ENCODE measurements around the gene SLC17A7. TPM values are rescaled to one million over a fixed set of nuclear protein-coding genes. Genes with fewer than 3 reads are reported as not detected.

The SLC17A7 gene
- total and polyA plus RNA-seq, 12 donors, result 0.17 to 2.3 (median 0.92) TPM

- Histone ChIP-seq H3K4me3 (no peak overlapping the region), H3K36me3 (no peaks in the 10 kb centered on the region), H3K9me3 (no peaks in the 10 kb centered on the region), H3K4me1 (peaks cover 0 to 11% (median 0%) of the 10 kb centered on the region in 9 donors), H3K27ac (no peak overlapping the region), H3K27me3 (peaks cover 0 to 44% (median 35%) of the 10 kb centered on the region in 7 donors)
- ATAC-seq, result no peak
- 90 to 91% methylated on average over 3 of the region's 3 CpGs for WGBS, 2 donors
- intact Hi-C loops (cut with DNase I), result no loop called here
- no peak for TF ChIP-seq CTCF (IDR thresholded peaks at IDR 0.05)
- DNase-seq, result no peak
Observed at GRCh38 chr19:49414256-49414655, 27.1 kb downstream of the SLC17A7 start.

GRCh38 chr19:49413348-49413747 lies 28.0 kb downstream of the SLC17A7 start:
- intact Hi-C loops (cut with DNase I), result no loop called here
- peak in 1 of 2 donors; percentile 45 for DNase-seq
- no peaks in the 10 kb centered on the region for H3K36me3 ChIP-seq
- 53 to 56% methylated on average over 9 of the region's 9 CpGs for WGBS, 2 donors
- H3K27ac ChIP-seq, result no peak overlapping the region
- H3K27me3 ChIP-seq, result peaks cover 0 to 35% (median 28%) of the 10 kb centered on the region in 7 donors
- H3K9me3 ChIP-seq, result no peaks in the 10 kb centered on the region
- TF ChIP-seq CTCF (IDR thresholded peaks at IDR 0.05), result no peak
- H3K4me1 ChIP-seq, result peaks cover 0 to 17% (median 0%) of the 10 kb centered on the region in 9 donors
- ATAC-seq, result peak in 6 of 8 donors; percentile 19 to 65 (median 49)
- H3K4me3 ChIP-seq, result no peak overlapping the region

- H3K9me3 ChIP-seq, result no peaks in the 10 kb centered on the region
- intact Hi-C loops (cut with DNase I), result no loop called here
- no peak overlapping the region for H3K27ac ChIP-seq
- no peak overlapping the region for H3K4me3 ChIP-seq
- H3K27me3 ChIP-seq, result peaks cover 0 to 19% (median 18%) of the 10 kb centered on the region in 7 donors
- TF ChIP-seq CTCF (IDR thresholded peaks at IDR 0.05), result no peak
- WGBS, 2 donors, result 75 to 82% methylated on average over 3 of the region's 3 CpGs
- ATAC-seq (no peak), DNase-seq (no peak)
- no peaks in the 10 kb centered on the region for H3K36me3 ChIP-seq
- peaks cover 0 to 17% (median 0%) of the 10 kb centered on the region in 9 donors for H3K4me1 ChIP-seq
Observed at GRCh38 chr19:49411681-49412326, 29.5 kb downstream of the SLC17A7 start.

GRCh38 chr19:49409441-49410029 lies 31.8 kb downstream of the SLC17A7 start:
- ATAC-seq, result no peak
- no peak for DNase-seq
- peak overlapping the region in 1 of 10 donors; percentile 50 for H3K27ac ChIP-seq
- H3K9me3 ChIP-seq, result no peaks in the 10 kb centered on the region
- intact Hi-C loops (cut with DNase I), result no loop called here
- no peaks in the 10 kb centered on the region for H3K36me3 ChIP-seq
- no peak for TF ChIP-seq CTCF (IDR thresholded peaks at IDR 0.05)
- H3K4me1 ChIP-seq, result peaks cover 0 to 17% (median 0%) of the 10 kb centered on the region in 9 donors
- H3K27me3 ChIP-seq, result no peaks in the 10 kb centered on the region
- no peak overlapping the region for H3K4me3 ChIP-seq
- 75 to 80% methylated on average over 5 of the region's 5 CpGs for WGBS, 2 donors
